ENCODE results near the gene HSDL1. TPM values are rescaled to one million over a fixed set of nuclear protein-coding genes. Genes with fewer than 3 reads are reported as not detected.

The HSDL1 gene
- total RNA-seq, 2 experiments from 2014 or later: 15.2 to 16.3 TPM

GRCh38 chr16:84080813-84081212 is 64.2 kb downstream of the HSDL1 start:
- ChIA-PET CTCF (interaction anchor here (1.3 to 2.8 kb wide), 2 partner anchors 11 to 106 kb away, joined by 3 to 8 read pairs; partner anchors contain the start of gene TAF1C), POLR2A (interaction anchor here (1.3 kb wide), 1 partner anchor 36 kb away, joined by 6 read pairs; the partner anchor contains the start of gene MBTPS1)
- no peak overlapping the region for H3K27ac Mint-ChIP-seq
- peaks cover 10% of the 10 kb centered on the region for H3K4me1 Mint-ChIP-seq
- H3K4me3 Mint-ChIP-seq: no peak overlapping the region
- H3K9me3 Mint-ChIP-seq: no peaks in the 10 kb centered on the region
- H3K27me3 Mint-ChIP-seq: no peaks in the 10 kb centered on the region
- no peak for DNase-seq
- peaks cover 39% of the 10 kb centered on the region for H3K36me3 Mint-ChIP-seq (ENCODE audit: low read depth)

GRCh38 chr16:84080378-84080777 is 64.6 kb downstream of the HSDL1 start:
- Mint-ChIP-seq H3K4me1 (peaks cover 8% of the 10 kb centered on the region), H3K27ac (no peak overlapping the region), H3K4me3 (no peak overlapping the region), H3K27me3 (no peaks in the 10 kb centered on the region), H3K9me3 (no peaks in the 10 kb centered on the region), H3K36me3 (ENCODE audit: low read depth) (peaks cover 42% of the 10 kb centered on the region)
- POLR2A ChIA-PET: interaction anchor here (0.7 kb wide), 1 partner anchor 36 kb away, joined by 4 read pairs; the partner anchor contains the start of gene MBTPS1
- no peak for DNase-seq
- CTCF ChIA-PET: interaction anchor here (1.3 kb wide), 1 partner anchor 107 kb away, joined by 8 read pairs; the partner anchor contains the start of gene TAF1C

- Mint-ChIP-seq H3K27me3 (no peaks in the 10 kb centered on the region), H3K36me3 (ENCODE audit: low read depth) (peaks cover 38% of the 10 kb centered on the region), H3K9me3 (no peaks in the 10 kb centered on the region), H3K4me3 (no peak overlapping the region), H3K4me1 (peaks cover 1% of the 10 kb centered on the region), H3K27ac (no peak overlapping the region)
- CTCF ChIA-PET: interaction anchor here (1.3 to 2.8 kb wide), 2 partner anchors 14 to 107 kb away, joined by 8 to 11 read pairs; partner anchors contain the start of gene TAF1C
- DNase-seq: no peak
- POLR2A ChIA-PET: interaction anchor here (0.7 to 0.8 kb wide), 2 partner anchors 37 to 107 kb away, joined by 4 read pairs; partner anchors contain the start of genes MBTPS1 and TAF1C
Measured at GRCh38 chr16:84079664-84080063, 65.3 kb downstream of the HSDL1 start.

GRCh38 chr16:84075376-84075775 is 69.6 kb downstream of the HSDL1 start:
- Mint-ChIP-seq H3K9me3 (no peaks in the 10 kb centered on the region), H3K36me3 (ENCODE audit: low read depth) (peaks cover 36% of the 10 kb centered on the region), H3K27me3 (no peaks in the 10 kb centered on the region), H3K4me1 (no peaks in the 10 kb centered on the region), H3K4me3 (no peak overlapping the region), H3K27ac (no peak overlapping the region)
- POLR2A ChIA-PET: no interaction called here
- CTCF ChIA-PET: no interaction called here
- DNase-seq: no peak

GRCh38 chr16:84074721-84075120 is 70.3 kb downstream of the HSDL1 start:
- Mint-ChIP-seq H3K27me3 (no peaks in the 10 kb centered on the region), H3K4me3 (no peak overlapping the region), H3K36me3 (ENCODE audit: low read depth) (peaks cover 33% of the 10 kb centered on the region), H3K27ac (no peak overlapping the region), H3K9me3 (no peaks in the 10 kb centered on the region), H3K4me1 (no peaks in the 10 kb centered on the region)
- ChIA-PET POLR2A (no interaction called here), CTCF (interaction anchor here (0.6 kb wide), 1 partner anchor 9 kb away, joined by 3 read pairs; no protein-coding TSS in a partner anchor)
- no peak for DNase-seq

Other genes with a start within 250 kb of the HSDL1 start
- gene MLYCD, start 246.1 kb downstream of the HSDL1 start, total RNA-seq: 1 to 10 TPM; 3.5 to 4.0 TPM
- gene OSGIN1, start 191.9 kb downstream of the HSDL1 start, total RNA-seq: under 1 TPM; 0.48 to 0.88 TPM
- gene NECAB2, start 176.9 kb downstream of the HSDL1 start, total RNA-seq: not detected
- not detected for gene SLC38A8, start 102.4 kb downstream of the HSDL1 start, total RNA-seq
- gene MBTPS1, start 28.2 kb downstream of the HSDL1 start, total RNA-seq: 10 to 100 TPM; 46.4 to 50.4 TPM
- not detected for gene DNAAF1, start 131 bp upstream of the HSDL1 start, total RNA-seq
- 10 to 100 TPM; 47.2 to 51.9 TPM for gene TAF1C, start 41.9 kb upstream of the HSDL1 start, total RNA-seq
- not detected for gene ADAD2, start 46.0 kb upstream of the HSDL1 start, total RNA-seq
- gene KCNG4, start 94.8 kb upstream of the HSDL1 start, total RNA-seq: not detected
- gene WFDC1, start 149.7 kb upstream of the HSDL1 start, total RNA-seq: not detected
- gene ATP2C2, start 223.4 kb upstream of the HSDL1 start, total RNA-seq: not detected

Measured in activated CD4-positive, alpha-beta memory T cell treated with anti-CD3 and anti-CD28 coated beads, Interleukin-2, amount 10 ng/mL, durations not matched to agents 7 days and 5 days (primary cell).